NCI-H1930 (cell line): Measurements from ENCODE around the gene SPRR5.

Experiments used
- DNase-seq, 2 experiments: peaks; one replicate each; lab custom pipeline; 2025; lab: John Stamatoyannopoulos, UW

SPRR5 gene, protein sequence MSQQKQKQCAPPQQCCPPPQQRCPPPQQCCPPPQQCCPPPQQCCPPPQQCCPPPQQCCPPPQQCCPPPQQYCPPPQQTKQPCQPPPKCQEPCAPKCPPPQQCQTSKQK

DNA sequence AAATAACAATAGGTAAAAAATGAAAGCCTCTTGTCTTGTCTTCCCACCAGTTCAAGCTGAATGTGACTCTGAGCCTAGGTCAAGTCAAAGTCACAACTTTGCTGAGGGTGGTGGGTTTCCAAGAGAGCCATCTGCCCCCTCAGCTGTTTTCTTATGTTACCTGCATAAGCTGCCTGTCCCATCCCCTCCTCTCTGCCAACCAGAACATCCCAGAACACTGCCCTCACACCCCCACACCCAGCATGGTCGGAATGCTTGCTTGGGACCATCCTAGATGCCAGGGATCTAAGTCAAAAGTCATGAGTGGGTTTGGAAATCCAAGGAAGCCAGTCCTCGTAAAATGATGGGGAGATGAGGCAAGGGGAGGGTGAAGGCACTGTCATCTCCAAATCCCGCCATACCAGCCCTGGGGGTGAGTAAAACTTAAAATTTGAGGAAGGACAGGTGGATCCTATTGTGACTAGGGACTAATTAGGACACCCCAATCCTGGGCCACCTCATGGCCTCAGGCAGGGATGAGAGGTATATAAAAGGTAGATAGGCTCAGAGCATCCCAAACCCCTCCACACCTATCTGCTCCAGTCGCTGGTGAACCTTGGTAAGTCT lies at the start of gene SPRR5:
Gene SPRR5 (plus strand): TSS at position 556 of the 606 bp plus-strand sequence. CDS start 1,349 bp downstream, outside the sequence.
- DNase-seq: no peak

DNA sequence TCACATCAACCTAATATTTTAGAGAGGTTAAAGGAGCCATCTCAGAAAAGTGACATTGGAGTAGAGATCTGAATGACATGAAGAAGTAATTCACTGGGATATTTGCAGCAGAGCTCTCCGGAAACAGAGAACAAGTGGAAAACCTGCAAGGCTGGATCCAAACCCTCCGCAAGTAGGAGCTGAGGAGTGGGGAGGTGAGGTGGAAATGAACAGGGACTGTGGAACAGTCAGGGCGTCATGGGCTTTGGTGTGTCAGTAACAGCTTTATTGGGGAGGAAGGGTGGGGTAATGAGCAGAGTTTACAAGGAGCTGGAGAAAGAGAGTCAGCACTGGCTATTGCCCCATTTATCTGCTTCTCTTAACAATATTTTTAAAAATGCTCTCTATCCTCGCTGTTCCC lies 48.0 kb upstream of the SPRR5 start:
- no peak for DNase-seq

DNA sequence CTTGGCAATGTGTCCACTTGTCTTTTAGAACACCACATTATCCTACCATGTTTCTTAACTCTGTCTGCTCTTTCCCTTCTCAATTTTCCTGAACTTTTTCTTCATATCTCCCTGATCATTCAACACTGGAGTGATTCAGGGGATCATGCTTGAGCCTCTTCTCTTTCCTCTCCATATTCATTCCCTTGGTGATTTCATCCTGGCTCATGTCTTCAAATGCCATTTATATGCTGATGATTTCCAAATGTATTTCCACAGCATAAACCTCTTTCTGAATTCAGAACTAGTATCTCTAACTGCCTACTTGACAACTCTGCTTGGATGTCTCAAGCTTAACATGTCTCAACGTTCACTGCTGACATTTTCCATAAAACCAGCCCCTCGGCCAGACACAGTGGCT lies 47.1 kb upstream of the SPRR5 start:
- DNase-seq: no peak

DNA sequence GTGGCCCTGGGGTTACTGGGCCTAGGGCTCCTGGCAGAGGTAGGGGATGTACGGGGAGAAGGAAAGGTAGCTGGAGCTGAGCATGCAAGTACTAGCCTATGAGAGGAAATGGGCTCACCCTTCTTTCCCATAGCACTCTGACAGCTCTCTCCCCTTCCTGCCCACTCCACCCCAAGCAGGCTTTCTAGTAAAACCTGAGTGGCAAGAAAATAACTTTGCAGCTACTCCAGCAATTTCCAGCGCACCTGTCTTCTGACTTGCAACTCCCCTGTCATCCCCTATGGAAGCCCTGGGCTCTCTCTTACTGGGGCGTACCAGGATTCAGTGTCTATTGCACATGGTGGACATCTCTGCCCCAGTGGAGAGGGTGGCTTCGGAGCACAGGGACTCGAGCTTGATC lies 45.4 kb upstream of the SPRR5 start:
- DNase-seq: no peak

DNA sequence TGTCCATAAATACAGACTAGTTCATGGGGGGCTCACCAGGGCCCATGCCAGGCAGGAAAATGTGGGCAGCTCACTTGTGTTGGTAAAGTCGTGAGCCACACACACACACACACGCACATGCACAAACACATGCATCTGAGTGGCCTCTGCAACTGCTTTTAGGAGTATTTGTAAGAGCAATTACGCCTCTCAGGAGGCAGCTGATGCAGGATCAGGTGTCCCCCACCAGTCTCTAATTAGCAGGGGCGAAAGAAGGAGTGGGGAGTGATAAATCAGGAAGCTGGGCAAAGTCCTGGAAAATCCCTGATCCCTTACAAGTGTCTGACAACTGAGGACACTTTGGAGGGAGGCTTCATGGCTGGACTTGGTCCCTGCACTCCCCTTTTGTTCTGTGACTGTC lies 44.4 kb upstream of the SPRR5 start:
- no peak for DNase-seq

DNA sequence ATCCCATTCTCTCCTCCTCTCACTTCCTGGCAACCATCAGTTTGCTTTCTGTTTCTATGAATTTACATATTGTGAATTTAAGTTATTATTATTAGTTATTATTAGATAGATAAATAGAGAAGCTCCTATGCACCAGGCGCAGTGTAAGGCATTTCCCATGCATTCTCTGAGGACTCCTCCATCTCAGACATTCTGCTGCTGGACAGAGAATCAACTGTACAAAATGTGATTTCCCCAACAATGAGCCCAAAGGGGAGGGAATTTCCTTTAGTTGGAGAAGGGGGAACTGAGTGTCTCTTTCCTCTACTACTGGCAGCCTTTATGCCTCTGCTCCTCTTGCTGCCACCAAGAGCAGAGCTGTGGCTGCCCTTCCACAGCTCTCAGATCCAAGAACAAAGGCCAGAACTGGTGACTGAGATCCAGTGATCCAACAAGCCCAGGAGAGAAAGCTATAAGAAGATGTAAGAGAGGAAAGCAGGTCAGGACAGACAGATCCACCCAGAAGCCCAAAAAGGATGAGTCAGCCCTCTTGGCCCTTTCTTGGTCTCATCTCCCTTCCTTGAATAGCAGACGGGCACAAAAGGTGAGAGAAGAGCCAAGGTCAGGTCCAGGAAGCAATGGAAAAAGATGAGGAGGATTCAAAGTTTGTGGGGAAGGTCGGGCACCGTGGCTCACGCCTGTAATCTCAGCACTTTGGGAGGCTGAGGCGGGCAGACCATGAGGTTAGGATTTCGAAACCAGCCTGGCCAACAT lies 42.1 kb upstream of the SPRR5 start:
- DNase-seq: no peak

DNA sequence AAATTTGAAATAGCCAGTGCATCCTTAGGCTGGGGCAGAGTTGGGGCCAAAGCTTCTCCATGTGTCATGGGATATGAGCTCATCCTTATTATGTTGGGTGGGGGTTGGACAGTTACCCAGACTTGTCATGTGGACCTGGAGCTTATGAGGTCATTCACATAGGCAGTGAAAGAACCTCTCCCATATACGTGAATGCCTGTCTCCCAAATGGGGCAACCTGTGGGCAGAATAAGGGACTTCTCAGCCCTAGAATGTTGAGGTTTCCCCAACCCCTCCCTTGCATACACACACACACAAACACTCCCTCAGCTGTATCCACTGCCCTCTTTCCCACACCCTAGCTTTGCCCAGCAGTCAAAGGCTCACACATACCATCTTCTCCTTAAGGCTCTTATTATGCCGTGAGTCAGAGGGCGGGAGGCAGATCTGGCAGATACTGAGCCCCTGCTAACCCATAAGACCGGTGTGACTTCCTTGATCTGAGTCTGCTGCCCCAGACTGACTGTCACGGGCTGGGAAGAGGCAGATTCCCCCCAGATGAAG lies 40.9 kb upstream of the SPRR5 start:
- no peak for DNase-seq

DNA sequence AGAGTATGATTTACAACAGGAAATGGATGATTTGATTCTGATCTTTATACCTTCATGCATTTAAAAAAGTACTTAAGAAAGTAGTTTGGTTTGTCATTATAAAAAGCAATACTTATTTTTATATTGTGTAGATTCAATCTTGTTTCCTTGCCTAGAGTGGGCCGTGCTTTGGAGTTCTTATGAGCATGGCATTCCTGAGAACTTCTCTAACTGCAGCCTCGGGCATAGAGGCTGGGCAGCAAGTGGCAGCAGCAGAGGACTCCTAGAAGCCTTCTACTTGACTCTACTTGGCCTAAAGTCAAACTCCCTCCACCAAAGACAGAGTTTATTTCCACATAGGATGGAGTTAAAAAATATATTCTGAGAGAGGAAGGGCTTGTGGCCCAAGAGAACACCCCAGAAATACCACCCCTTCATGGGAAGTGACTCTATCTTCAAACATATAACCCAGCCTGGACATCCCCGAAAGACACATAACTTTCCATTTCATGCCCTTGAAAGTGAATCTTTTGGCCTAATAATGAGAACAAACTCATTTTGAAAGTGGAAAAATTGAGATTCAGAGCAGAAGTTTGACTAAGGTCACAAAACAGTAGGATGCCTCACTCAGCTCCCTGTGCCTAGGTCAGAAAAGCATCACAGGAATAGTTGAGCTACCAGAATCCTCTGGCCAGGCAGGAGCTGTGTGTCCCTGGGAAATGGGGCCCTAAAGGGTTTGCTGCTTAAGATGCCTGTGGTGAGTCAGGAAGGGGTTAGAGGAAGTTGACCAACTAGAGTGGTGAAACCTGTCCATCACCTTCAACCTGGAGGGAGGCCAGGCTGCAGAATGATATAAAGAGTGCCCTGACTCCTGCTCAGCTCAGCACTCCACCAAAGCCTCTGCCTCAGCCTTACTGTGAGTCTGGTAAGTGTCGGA lies 39.1 kb upstream of the SPRR5 start, which contains the start of gene IVL:
Gene IVL (plus strand): TSS at position 861 of the 916 bp plus-strand sequence. CDS start 1,252 bp downstream, outside the sequence.
- DNase-seq: no peak

DNA sequence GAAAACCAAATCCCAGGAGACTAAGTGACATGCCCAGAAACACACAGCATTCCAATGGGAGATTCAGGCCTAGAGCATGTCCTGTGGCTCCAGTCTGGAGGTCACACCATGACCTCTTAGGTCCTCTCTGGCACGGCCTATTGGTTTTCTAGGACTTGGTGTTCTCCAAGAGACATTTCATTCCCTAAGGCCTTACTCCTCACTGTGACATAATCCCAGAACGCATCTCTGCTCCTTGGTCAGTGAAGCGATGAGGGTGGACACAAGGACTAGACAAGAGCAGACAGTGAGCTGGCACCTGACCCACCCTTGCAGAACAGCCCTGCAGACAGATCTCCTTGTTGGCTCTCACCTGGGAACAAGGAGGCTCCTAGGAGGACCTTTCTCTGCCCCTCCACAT lies 37.8 kb upstream of the SPRR5 start:
- DNase-seq: no peak

DNA sequence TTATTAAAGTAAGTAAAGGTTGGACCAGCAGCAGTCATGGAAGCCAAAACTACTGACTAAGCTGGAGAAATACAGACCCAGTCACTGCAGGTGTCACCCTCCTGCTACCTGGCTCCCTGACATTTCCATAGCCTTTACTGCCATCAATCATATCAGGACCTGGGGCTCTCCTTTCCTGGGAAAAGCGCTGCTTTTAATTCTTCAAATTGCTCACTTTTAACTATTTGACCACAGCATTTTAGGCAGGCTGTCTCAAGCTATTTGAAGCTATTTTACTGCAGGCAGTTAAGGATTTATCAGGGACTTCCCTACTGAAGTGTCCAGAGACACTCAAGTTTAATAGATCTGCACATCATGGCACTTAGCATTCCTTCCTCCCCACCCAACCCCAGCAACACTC lies 34.5 kb upstream of the SPRR5 start:
- no peak for DNase-seq

DNA sequence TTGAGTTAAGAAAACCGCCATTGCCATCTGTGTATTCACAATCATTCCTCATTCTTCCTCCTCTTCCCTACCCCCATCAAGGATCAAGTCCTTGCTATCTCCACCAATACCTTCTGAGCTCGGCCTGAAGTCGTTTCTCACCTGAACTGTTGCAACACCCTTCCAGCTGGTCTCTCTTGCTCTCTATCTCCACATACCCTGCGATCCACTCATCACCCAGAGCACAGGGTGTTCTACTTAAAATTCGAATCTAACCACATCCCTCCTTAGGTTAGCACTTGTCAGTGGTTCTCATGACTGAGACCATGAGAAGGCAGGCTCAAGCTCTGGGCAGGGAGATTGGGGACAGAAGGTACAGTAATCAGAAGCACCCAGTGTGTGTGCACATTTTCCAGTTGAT lies 34.1 kb upstream of the SPRR5 start:
- no peak for DNase-seq

DNA sequence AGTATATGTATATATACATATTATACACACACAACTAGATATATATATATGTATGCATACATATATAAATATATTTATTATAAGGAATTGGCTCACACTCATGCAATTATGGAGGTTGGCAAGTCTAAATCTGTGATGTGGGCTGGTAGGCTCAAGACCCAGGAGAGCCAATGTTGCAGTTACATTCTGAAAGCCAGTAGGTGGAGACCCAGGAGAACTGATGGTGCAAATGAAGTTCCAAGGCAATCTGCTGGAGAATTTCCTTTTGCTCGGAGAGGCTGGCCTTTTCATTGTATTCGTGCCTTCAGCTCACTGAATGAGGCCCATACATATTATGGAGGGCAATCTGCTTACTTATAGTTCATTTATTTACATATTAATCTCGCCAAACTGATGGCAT lies 29.2 kb upstream of the SPRR5 start:
- DNase-seq: peak; percentile 5

DNA sequence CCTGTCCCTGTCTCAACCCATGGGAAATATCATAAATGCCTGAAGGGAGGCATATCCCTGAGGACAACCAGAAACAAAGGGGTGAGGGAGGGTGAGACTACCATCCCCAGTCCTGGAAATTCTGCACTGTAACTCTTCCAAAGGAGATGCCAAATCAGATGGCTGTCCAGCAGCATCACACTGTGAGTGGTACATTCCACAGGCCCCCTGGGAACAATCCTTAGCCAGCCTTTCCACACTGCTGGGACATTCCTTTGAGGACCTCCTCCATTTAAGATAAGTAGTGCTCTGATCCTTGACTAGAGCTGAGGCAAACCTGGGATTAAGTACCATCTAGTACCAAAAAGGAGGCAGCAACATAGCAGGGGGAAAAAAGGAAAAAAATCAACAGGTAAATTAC lies 27.9 kb upstream of the SPRR5 start:
- no peak for DNase-seq

DNA sequence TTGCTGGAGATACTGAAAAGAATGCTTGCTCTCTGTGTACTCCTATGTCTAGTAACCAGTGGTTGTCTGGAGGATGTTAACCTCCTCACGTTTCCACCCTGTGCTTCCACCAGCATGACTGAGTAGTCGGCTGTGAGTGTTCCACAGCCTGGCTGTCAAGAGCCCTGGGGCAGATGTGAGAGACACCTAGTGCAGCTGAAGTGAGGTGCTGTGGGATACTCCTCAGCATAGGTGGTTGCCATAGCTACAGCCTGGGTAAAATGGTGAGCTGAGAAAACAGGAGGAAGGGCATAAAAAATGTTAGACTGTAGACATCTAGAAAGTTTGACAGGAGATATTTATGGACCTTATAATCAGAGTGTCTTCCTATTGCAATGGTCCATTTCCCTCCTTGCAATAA lies 22.8 kb upstream of the SPRR5 start:
- DNase-seq: no peak

DNA sequence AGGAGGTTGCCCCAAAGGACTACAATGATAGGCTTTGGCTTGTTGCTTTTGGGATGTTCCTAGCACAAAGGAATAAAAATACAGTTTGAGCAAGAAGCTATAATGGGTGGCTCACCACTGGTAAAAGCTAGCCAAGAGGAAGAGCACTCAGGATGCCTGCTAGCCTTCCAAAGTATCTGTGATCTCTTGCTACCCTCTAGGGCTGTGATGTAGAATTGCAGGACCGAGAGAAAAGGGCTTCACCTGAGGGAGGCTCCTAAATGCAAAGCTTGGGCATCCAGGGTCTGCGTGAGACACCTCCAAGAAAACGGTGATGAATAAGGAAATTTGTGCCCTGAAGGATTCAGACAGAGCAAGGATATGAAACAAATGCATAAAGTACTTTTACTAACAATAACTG lies 20.9 kb upstream of the SPRR5 start:
- DNase-seq: no peak

DNA sequence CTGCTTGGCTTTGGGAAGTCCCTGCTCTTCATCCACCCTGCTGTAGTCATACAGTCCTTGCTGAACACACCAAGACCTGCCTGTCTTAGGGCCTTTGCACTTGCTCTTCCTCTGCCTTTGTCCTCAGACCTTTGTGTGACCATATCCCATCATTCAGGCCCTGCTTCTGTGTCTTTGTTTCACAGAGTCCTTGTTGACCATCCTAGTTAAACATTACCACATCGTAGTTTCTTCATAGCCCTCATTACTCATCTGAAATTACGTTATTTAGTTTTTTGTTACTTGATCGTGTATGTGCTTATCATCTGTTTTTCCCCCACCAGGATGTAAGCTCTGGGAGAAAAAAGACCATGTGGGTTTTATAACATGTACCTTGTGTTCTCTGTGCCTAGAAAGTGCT lies 18.3 kb upstream of the SPRR5 start:
- no peak for DNase-seq

DNA sequence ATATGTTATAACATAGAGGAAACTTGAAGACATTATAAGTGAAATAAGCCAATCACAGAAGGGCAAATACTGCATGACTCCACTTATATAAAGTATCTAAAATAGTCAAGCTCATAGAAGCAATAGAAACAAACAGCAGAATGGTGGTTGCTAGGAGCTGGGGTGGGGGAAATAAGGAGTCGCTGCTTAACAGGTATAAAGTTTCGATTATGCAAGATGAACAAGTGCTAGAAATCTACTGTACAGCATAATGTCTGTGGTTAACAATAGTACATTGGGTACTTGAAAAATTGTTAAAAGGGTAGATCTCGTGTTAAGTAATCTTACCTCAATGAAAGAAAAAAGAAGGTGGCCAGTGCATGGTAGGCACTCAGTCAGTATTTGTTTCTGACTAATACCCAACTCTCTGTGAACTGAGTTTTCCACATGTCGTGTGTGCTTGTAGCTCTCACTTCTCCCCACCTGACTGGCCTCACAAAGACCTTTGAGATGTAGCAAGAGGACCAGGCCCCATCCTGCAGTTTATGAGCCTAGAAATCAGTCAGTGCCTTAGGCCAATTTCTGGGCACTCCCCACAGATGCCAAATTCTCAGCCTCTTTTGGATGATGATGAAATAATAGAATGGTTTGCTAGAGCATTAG lies 14.7 kb upstream of the SPRR5 start:
- no peak for DNase-seq

DNA sequence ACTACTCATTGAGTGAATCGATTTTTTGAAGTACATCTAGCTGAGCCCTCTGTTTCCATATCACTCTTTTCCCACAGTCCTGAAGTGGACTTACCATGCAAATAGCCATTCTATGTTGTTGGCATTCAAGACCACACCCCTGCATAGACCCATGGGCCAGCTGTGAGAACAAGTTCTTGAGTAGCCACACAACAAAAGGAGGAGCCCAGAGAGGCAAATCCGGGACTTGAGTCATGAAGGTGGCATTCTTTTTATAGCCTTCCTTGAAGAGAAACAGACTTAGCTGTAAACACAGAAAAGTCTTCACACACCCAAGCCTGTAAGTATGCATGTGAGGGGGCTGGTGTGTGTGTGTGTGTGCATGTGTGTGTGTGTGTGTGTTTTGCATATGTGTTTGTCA lies 13.8 kb upstream of the SPRR5 start:
- no peak for DNase-seq

DNA sequence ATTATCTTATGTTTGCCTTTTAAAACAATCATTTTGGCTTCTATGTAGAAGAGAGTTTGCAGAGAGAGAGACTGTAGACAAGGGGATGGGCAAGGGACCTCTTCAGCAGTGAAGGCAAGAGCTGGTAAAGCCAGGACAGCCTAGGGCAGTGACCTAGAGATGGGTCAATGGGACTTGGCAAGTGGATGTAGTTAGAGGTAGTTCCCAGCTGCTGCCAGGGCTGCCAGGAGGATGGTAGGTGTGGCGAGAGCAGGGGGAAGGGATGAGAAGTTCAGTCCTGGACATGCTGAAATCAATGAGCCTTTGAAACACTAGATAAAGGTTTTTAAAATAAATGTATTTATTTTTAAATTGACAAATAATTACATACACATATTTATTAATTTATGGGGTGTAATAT lies 6.4 kb upstream of the SPRR5 start:
- no peak for DNase-seq

DNA sequence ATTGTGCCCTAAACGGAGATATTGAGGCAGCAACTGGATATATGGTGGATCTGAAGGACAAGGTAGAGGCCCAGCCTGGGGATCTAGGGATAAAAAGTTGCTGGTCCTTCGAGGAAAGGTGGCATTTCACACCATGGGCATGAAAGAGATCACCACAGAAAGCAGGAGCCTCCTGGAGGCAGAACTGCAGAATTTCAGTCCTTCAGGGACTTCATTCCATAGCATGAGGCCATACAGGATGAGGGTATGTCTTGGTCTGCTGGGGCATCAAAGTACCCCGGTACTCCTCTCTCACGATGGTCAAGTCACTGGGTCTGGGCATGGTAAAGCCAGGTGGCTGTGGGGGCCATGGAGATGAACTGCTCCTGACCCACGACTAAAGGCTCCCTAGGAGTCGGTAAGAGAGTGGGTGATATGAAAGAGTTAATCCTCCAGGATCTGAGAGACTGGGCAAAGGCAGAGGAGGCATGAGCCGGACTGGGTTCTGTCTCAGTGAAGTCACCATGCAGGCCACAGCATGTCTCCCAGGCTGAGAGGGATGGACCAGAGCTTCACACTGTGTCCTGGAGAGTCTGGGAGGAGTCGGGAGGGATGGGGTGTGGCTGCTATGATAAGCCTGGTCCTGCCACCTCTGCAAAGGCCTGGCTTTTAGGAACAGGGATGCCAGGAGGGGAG lies 5.8 kb upstream of the SPRR5 start:
- no peak for DNase-seq

DNA sequence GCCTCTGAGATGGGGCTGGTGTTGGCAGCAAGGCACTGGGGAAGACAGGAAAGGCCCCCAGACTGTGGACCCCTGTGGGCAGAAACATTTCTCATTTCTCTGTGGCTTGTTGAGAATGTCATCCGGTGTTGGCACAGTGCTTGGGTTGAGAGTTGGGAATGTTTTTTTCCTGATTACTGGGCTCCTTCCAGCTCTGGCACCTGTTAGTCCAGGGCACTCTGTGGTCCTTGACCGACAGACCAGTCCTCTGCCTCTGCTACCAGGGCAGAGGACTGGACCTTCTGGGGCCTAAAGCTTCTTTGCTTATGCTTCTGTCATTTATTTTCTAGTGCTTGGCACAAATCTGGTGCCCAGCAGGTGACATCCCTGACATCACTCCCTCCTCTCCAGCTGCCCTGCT lies 4.8 kb upstream of the SPRR5 start:
- no peak for DNase-seq
